ENCODE results near the gene TBRG4.
"Not testable (repeated sequence)": the region's sequence is repeated elsewhere in the genome, so short reads cannot be mapped to it uniquely, and the experiment has no call there.

Gene TBRG4

GRCh38 chr7:45111298-45112223 is at the start of gene TBRG4:
Gene TBRG4, minus strand, starts transcription at chr7:45111697. Its CDS starts 2,460 bp downstream, at chr7:45109237.
- peak; percentile 89 for DNase-seq

GRCh38 chr7:45161138-45161537 is 49.6 kb upstream of the TBRG4 start:
- DNase-seq, result no peak

GRCh38 chr7:45160417-45160881 is 49.0 kb upstream of the TBRG4 start:
- DNase-seq, result no peak

GRCh38 chr7:45159296-45159695 is 47.8 kb upstream of the TBRG4 start:
- DNase-seq, result no peak

DNA sequence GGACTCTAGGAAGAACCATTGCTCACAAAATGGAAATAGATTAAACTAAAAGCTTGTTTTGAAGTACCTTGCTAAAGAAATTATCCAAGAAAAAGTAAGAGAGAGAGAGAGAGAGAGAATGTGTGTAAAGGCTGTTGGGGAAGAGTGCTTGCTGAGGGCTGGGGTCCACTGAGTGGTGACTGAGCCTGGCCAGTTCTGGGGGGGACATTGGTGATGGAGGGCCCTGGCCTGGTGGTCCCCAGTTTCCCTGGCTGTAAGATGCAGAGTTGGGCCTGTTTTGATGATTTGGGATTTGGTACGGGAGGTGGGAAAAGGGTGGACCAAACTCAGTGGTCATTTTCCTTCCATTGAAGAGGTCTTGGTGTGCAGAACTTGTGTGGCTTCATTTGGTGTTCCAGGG is 47.0 kb upstream of the TBRG4 start:
- no peak for DNase-seq

DNA sequence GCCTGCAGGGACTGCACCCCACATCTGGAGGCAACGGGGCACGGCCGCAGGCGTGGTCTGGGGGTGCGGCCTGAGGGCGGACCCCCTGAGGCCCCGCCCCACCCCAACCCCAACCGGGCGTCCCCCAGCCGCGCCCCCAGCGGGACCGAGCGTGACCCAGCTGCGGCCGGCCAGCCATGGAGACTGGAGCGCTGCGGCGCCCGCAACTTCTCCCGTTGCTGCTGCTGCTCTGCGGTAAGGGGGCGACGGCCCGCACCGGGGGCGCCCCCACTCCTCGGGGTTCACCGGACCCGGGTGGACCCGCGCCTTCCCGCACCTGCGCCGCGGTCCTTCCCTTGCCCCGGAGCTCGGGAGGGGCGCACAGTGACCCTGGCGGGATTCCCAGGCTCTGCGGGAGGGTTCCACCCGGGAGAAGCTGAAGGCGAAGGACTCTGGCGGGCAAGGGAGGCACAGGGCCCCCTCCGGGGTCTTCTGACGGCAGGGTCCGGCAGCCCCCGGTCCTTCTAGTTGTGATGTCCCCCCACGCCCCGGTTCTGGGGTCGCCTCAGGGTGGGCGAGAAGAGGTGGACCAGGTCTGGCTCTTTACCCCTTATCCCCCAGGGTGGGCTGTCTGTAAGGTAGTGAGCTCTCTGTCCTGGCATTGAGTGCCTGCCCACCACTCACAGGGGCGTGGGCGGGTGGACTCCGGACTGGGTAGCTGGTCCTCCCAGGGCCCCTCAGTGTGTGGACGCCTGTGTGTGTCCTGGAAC is 46.3 kb upstream of the TBRG4 start, which contains the start of gene RAMP3:
Gene RAMP3, plus strand, starts transcription at position 139 of the 749 bp plus-strand sequence. Its CDS starts 38 bp downstream, at position 177.
- DNase-seq, result no peak

DNA sequence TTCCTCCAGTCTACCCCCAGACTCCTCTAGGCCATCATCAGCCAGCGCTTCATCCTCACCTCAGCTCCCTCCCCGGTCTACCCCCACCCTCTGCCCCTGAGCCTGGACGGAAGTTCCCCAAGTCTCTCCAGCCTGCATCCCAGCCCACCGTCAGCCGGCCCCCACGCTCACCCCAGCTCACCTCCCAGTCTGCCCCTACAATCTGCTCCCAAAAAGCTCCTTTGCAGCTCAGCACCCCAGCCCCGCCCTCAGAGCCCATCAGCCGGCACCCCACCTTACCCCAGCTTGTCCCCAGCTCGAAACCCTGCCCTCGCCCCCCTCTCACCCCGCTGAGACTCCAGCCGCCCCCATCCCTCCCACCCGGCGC is 45.8 kb upstream of the TBRG4 start:
- no peak for DNase-seq

- DNase-seq, result no peak
Measured at GRCh38 chr7:45156516-45157272, 45.2 kb upstream of the TBRG4 start.

- DNase-seq, result no peak
Measured at GRCh38 chr7:45155941-45156340, 44.4 kb upstream of the TBRG4 start.

DNA sequence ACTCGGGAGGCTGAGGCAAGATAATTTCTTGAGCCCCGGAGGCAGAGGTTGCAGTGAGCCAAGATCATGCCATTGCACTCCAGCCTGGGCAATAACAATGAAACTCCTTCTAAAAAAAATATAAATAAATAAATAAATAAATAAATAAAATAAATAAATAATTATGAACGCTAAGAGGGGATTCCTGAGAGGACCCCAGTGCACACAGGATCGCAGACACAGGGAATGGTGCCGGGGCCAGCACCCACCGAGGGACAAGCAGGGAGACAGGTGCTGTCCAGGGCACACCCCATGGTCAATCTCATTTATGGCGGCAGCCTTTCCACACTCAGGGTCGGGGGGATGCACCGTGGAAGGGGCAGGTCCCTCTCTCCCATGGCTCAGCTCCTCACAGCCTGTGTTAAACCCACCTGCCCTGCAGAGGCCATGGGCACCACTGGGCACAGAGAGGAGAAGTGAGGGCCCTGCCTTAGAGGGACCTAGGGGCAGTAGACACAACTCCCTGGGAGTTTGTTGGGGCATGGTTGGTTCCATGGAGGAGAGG is 43.9 kb upstream of the TBRG4 start:
- DNase-seq, result no peak

GRCh38 chr7:45153861-45154260 is 42.4 kb upstream of the TBRG4 start:
- not testable (repeated sequence) for DNase-seq

GRCh38 chr7:45153233-45153632 is 41.7 kb upstream of the TBRG4 start:
- DNase-seq, result no peak

- DNase-seq, result no peak
Measured at GRCh38 chr7:45151967-45152366, 40.5 kb upstream of the TBRG4 start.

DNA sequence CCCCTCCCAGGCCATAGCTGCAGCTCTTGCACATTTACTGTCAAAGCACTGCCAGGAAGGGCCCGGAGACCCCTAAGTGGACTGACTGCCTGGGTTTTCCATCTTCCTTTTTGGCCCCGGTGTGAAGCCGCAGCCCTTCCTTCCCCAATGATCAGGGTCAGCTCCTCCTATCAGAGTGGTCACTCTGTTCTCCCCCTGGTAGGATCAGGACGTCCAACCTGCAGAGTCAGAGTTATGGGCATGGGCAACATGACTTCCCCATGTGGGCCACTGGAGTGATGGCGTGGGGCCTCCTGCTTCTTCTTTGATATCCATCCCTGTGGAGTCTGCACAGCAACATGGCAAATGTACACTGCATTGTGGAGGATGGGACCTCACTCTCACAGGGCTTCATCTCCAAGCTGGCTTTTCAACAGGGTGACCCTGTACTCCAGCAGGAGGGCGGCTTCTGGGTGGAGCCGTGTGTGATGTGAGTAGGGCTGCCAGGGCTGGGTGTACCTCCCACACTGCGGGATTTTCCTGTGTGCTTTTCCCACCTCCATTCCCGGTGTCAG is 39.7 kb upstream of the TBRG4 start:
- no peak for DNase-seq

- no peak for DNase-seq
Measured at GRCh38 chr7:45150199-45150598, 38.7 kb upstream of the TBRG4 start.

DNA sequence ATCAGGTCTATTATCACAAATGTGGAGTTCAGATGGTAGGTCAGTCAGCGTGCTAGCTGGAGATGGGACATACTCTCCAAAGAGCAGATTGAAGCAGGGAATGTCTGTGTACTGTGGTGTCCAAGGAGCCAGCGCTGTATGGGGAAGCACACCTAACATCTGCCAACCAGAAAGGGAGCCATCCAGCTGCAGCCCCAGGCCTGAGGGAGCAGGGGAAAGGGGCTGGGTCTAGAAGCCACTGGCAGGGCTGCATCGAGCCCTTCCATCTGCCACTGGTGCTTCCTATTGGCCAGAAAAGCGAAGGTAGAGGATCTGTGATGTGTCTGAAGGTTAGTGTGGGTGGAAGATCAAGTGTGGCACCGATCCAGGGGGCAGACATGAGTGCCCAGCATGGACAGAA is 38.1 kb upstream of the TBRG4 start:
- no peak for DNase-seq

DNA sequence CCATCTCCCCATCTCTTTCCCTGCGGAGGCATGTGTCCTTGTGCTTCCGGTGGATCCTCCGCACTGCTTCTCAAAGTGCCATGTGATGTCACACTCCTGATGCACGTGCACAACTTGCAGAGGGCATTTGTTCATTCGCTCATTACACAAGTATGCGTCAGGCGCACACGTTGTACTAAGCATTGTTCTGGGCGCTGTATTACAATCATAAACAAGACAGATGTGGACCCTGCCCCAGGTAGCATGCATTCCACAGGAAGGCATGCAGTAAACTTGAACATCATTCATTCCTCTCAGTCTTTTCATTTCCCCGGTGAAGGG is 37.1 kb upstream of the TBRG4 start:
- DNase-seq, result no peak

DNA sequence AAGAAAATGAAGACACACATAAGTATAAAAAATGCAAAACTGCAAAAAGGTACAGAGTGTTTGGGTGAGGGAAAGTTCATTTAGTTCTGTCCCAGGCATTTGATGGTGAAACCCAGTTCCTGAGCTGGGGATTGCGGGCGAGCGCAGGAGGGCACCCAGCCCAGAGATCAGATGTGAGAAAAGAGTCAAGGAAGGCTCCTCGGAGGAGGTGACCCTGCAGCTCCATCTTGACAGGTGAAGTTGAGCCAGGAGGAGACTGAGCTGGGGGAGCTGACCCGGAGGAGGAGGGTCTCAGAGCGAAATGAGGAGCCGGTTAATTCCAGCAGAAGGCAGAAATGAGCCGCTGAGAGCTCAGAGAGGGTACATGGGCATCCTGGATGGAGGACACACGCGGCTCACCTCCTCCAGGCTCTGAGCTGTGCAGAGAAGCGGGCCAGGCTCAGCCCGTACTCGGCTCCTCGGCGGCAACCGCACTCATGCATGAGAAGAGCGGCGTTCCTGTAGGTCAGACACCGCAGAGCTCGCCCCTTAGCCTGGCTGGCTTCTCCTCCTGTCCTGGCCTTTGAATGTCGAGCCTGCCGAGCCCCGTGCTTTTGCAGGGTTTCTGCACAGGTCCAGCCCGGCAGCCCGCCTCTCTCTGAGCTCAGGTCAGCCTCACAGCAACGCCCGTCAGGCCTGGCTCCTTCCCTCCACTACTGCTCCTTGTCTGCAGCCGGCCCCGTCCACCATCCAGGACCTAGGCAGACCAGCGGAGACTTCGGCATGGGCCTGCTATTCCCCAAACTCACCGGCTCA is 36.6 kb upstream of the TBRG4 start:
- DNase-seq, result no peak

GRCh38 chr7:45146531-45147379 is 35.3 kb upstream of the TBRG4 start:
- no peak for DNase-seq

GRCh38 chr7:45145881-45146280 is 34.4 kb upstream of the TBRG4 start:
- DNase-seq, result no peak

GRCh38 chr7:45143616-45144015 is 32.1 kb upstream of the TBRG4 start:
- DNase-seq, result no peak
